OCI-LY3 (cell line): Measurements from ENCODE around the gene NUMA1.

Experiments used
- H2AFZ ChIP-seq: fragments of 200-600, 300-600 bp; shearing (Covaris generic); 2 replicates; pipeline ENCODE4 v1.6.0; 2014; ENCODE audit warnings: antibody characterized with exemption, low read depth, low read length
- H3K27ac ChIP-seq: fragments of 200-600, 300-600 bp; sonication (generic); 2 replicates; pipeline ENCODE4 v1.5.1; 2014; ENCODE audit warnings: mild to moderate bottlenecking, low read length, moderate library complexity, mixed read lengths
- H3K27me3 ChIP-seq: fragments of 200-600, 300-600 bp; sonication (generic); 2 replicates; pipeline ENCODE4 v1.6.1; 2014; ENCODE audit warnings: low read depth, low read length, mixed read lengths
- H3K36me3 ChIP-seq: fragments of 200-600, 300-600 bp; sonication (generic); replicated peaks from 2 replicates; pipeline ENCODE3; 2014; ENCODE audit warnings: low read depth, low read length, mixed read lengths
- H3K4me1 ChIP-seq: fragments of 300-600, 200-600 bp; sonication (generic); 2 replicates; pipeline ENCODE4 v1.6.1; 2014; ENCODE audit warnings: low read length, mixed read lengths
- H3K4me2 ChIP-seq: fragments of 200-600, 300-600 bp; sonication (generic); 2 replicates; pipeline ENCODE4 v1.6.1; 2014; ENCODE audit warnings: low read length, mixed read lengths
- H3K4me3 ChIP-seq: fragments of 300-600, 200-600 bp; sonication (generic); 2 replicates; pipeline ENCODE4 v1.5.1; 2014; ENCODE audit warnings: antibody characterized with exemption, mild to moderate bottlenecking, low read length, moderate library complexity
- H3K79me2 ChIP-seq: fragments of 300-600, 200-600 bp; shearing (Covaris generic); 2 replicates; pipeline ENCODE4 v1.6.1; 2014; ENCODE audit warnings: mild to moderate bottlenecking, low read length, mixed read lengths
- H3K9ac ChIP-seq: fragments of 300-600, 200-600 bp; shearing (Covaris generic); 2 replicates; pipeline ENCODE4 v1.6.0; 2014; ENCODE audit warnings: mild to moderate bottlenecking, low read length, moderate library complexity
- H3K9me3 ChIP-seq: fragments of 200-600, 300-600 bp; shearing (Covaris generic); 2 replicates; pipeline ENCODE4 v1.6.1; 2014; ENCODE audit warnings: low read length, mixed read lengths; ENCODE audit not compliant: insufficient read depth
- H4K20me1 ChIP-seq: fragments of 200-600, 300-600 bp; sonication (generic); 2 replicates; pipeline ENCODE4 v1.6.1; 2016; ENCODE audit warnings: low read length, mixed read lengths; ENCODE audit not compliant: insufficient read depth
- EZH2phosphoT487 ChIP-seq: fragments of 200-600 bp; shearing (Covaris generic); IDR thresholded peaks from 2 replicates; pipeline ENCODE4 v1.6.1; 2018; ENCODE audit warnings: antibody characterized with exemption, mixed run types, low read depth
- TF ChIP-seq, protein P1 (sequence below): fragments of 200-600, 300-600 bp; sonication (generic); IDR thresholded peaks from 2 replicates; pipeline ENCODE4 v1.5.1; 2014; ENCODE audit warnings: antibody characterized with exemption, low read length, low read depth

NUMA1 gene

DNA sequence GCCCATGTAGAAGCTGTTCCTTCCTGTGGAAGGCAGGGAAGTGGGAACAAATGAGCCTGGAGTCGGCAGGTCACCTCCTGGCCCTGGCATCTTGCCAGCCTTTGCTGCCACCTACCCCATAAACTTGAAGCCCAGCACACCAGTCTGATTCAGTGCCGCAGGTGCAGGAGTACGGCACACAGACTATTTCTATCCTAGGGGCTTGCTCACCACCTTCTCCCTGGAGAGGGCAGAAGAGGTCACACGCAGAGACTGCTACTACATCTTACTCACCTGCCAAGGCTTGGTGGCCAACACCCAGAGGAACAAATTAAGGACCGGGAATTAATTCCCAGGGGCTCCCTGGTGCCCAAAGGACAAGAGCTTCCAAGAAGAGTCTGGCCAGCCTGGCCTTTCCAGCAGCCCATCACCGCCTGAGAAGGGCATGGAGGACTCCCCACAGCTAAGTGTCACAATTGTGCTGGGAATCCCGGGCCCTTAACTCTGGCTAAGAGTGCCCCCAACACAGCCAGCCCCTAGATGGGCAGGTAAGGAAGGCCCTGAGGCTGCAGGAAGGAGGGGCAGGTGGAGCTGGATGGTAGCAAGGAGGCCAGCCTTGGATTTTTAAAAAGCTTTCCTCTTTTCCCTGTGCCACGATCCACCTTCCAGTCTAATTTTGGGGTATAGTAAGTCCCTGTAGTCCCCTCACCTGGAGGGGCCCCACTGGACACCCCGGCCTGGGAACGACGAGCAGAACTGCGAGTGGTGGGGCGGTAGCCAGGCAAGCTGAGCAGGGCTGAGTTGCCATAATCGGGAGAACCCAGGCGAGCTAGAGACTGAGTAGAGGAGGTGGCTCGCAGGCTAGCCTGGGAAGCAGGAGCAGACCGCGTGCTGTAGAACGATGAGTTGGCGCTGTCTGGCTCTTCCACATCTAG, 74.7 kb downstream of the NUMA1 start:
- H3K79me2 ChIP-seq, result no peaks in the 10 kb centered on the region
- TF ChIP-seq EZH2phosphoT487, result no peak
- TF ChIP-seq, protein P1, sequence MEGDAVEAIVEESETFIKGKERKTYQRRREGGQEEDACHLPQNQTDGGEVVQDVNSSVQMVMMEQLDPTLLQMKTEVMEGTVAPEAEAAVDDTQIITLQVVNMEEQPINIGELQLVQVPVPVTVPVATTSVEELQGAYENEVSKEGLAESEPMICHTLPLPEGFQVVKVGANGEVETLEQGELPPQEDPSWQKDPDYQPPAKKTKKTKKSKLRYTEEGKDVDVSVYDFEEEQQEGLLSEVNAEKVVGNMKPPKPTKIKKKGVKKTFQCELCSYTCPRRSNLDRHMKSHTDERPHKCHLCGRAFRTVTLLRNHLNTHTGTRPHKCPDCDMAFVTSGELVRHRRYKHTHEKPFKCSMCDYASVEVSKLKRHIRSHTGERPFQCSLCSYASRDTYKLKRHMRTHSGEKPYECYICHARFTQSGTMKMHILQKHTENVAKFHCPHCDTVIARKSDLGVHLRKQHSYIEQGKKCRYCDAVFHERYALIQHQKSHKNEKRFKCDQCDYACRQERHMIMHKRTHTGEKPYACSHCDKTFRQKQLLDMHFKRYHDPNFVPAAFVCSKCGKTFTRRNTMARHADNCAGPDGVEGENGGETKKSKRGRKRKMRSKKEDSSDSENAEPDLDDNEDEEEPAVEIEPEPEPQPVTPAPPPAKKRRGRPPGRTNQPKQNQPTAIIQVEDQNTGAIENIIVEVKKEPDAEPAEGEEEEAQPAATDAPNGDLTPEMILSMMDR, result no peak
- no peaks in the 10 kb centered on the region for H3K4me1 ChIP-seq
- H3K27me3 ChIP-seq, result no peaks in the 10 kb centered on the region
- no peaks in the 10 kb centered on the region for H3K9me3 ChIP-seq
- no peak overlapping the region for H2AFZ ChIP-seq
- no peak overlapping the region for H3K4me3 ChIP-seq
- H3K36me3 ChIP-seq, result peaks cover 80% of the 10 kb centered on the region
- no peak overlapping the region for H3K4me2 ChIP-seq
- no peak overlapping the region for H3K27ac ChIP-seq
- no peak overlapping the region for H3K9ac ChIP-seq
- no peaks in the 10 kb centered on the region for H4K20me1 ChIP-seq

DNA sequence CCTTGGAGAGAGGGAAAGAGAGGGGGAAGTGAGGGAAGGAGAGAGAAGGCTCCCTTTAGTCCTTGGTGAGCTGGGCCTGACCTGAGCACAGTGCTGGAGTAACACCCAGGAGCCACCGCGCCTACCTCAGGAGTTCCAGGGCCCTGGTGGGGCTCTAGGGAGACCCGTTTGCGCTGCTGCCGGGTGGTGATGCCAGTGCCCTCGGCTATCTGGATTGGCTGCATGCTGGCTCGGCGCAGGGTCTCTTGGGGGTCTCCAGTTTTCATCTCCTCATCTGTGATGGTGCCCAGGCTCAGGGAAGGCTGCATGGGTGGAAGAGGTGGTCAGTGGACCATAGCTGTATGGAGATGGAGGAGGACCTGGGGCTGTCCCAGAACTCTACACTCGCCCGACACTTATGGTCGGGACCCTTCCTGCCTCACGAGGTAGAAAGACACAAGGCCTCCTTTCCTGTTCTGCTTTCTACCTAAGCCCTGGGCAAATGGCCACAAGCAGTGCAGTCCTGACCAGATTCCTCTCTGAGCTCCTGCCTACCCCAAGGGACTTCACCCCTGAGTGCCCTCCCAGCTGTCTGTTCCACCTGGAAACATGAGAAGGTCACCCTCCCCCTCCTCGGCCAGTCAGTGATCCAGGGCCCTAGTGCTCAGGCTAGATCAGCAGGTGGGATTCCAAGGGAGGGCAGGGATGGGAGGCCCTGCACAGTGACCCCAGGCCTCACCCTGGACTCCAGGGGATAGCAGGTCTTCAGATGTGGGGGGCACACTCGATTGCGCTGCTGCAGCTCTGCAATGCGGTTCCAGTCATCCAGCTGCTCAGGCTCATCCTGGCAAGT, 75.6 kb downstream of the NUMA1 start:
- H2AFZ ChIP-seq, result no peak overlapping the region
- no peaks in the 10 kb centered on the region for H3K9me3 ChIP-seq
- H3K79me2 ChIP-seq, result no peaks in the 10 kb centered on the region
- H3K4me3 ChIP-seq, result no peak overlapping the region
- H3K9ac ChIP-seq, result no peak overlapping the region
- no peak overlapping the region for H3K4me2 ChIP-seq
- TF ChIP-seq EZH2phosphoT487, result no peak
- TF ChIP-seq, protein P1, result no peak
- no peaks in the 10 kb centered on the region; the same call in 1 of the 2 replicates for H3K4me1 ChIP-seq
- H3K27ac ChIP-seq, result no peak overlapping the region
- H3K27me3 ChIP-seq, result no peaks in the 10 kb centered on the region
- no peaks in the 10 kb centered on the region for H4K20me1 ChIP-seq
- H3K36me3 ChIP-seq, result peaks cover 79% of the 10 kb centered on the region

DNA sequence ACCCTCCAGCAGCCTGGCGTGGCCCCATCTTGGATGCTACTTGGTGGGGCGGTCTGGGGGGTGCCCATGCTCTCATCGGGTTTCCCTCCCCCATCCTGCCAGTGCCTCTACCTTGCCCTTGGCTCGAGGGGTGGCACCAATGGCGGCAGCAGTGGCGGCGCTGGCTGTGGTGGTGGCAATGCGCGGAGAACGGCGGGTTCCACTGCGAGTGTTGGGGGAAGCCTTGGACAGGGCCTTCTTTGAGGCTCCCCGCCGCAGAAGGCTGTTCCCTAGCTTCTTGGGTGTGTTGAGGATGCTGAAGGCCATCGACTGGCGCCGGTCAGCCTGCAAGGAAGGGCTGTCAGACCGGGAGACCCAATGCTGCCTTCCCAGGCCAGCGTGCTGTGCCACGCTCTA, 76.6 kb downstream of the NUMA1 start:
- TF ChIP-seq, protein P1, result no peak
- no peak for TF ChIP-seq EZH2phosphoT487
- H3K79me2 ChIP-seq, result no peaks in the 10 kb centered on the region
- H3K9ac ChIP-seq, result no peak overlapping the region
- no peak overlapping the region for H3K4me3 ChIP-seq
- no peak overlapping the region for H3K4me2 ChIP-seq
- peaks cover 78% of the 10 kb centered on the region for H3K36me3 ChIP-seq
- no peak overlapping the region for H2AFZ ChIP-seq
- H4K20me1 ChIP-seq, result no peaks in the 10 kb centered on the region
- no peaks in the 10 kb centered on the region for H3K9me3 ChIP-seq
- peaks cover 9% of the 10 kb centered on the region for H3K4me1 ChIP-seq
- no peaks in the 10 kb centered on the region for H3K27me3 ChIP-seq
- no peak overlapping the region for H3K27ac ChIP-seq
